NCI-H128 (cell line): ENCODE data around the gene EVC.

Experiments
- DNase-seq: peaks from one replicate; lab custom pipeline; 2025; ENCODE audit not compliant: unreplicated experiment; lab: John Stamatoyannopoulos, UW

Gene EVC

GRCh38 chr4:5755161-5755560, 44.2 kb downstream of the EVC start:
- no peak for DNase-seq

GRCh38 chr4:5755679-5756078, 44.7 kb downstream of the EVC start:
- DNase-seq: no peak

- no peak for DNase-seq
Observed at GRCh38 chr4:5756271-5756670, 45.3 kb downstream of the EVC start.

GRCh38 chr4:5757091-5757490, 46.1 kb downstream of the EVC start:
- no peak for DNase-seq

GRCh38 chr4:5757536-5757935, 46.5 kb downstream of the EVC start:
- DNase-seq: no peak

GRCh38 chr4:5757954-5758353, 47.0 kb downstream of the EVC start:
- no peak for DNase-seq

- DNase-seq: no peak
Observed at GRCh38 chr4:5758741-5759140, 47.7 kb downstream of the EVC start.

GRCh38 chr4:5759236-5760075, 48.5 kb downstream of the EVC start:
- no peak for DNase-seq

- DNase-seq: no peak
Observed at GRCh38 chr4:5760246-5760645, 49.2 kb downstream of the EVC start.

- no peak for DNase-seq
Observed at GRCh38 chr4:5760936-5761480, 50.0 kb downstream of the EVC start.

GRCh38 chr4:5770051-5770450, 59.0 kb downstream of the EVC start:
- no peak for DNase-seq

- no peak for DNase-seq
Observed at GRCh38 chr4:5772528-5773270, 61.7 kb downstream of the EVC start.

GRCh38 chr4:5773271-5773555, 62.2 kb downstream of the EVC start:
- no peak for DNase-seq

- no peak for DNase-seq
Observed at GRCh38 chr4:5774416-5775036, 63.5 kb downstream of the EVC start.

- DNase-seq: no peak
Observed at GRCh38 chr4:5776510-5776909, 65.5 kb downstream of the EVC start.

- DNase-seq: no peak
Observed at GRCh38 chr4:5780831-5781480, 70.0 kb downstream of the EVC start.

GRCh38 chr4:5781691-5782090, 70.7 kb downstream of the EVC start:
- no peak for DNase-seq

GRCh38 chr4:5782829-5783476, 72.0 kb downstream of the EVC start:
- no peak for DNase-seq

- DNase-seq: no peak
Observed at GRCh38 chr4:5783486-5783885, 72.5 kb downstream of the EVC start.

- no peak for DNase-seq
Observed at GRCh38 chr4:5784021-5784420, 73.0 kb downstream of the EVC start.
